Activated naive CD4-positive, alpha-beta T cell treated with anti-CD3 and anti-CD28 coated beads, Interleukin-2, amount 50 U/mL, for 24 hours (primary cell): Measurements from ENCODE around the gene ABCG1.
"Not testable (repeated sequence)": the region's sequence is repeated elsewhere in the genome, so short reads cannot be mapped to it uniquely, and the experiment has no call there.

Source experiments
- H3K27ac Mint-ChIP-seq: one replicate; pipeline ENCODE4 v1.8.0; 2021; ENCODE audit warnings: mild to moderate bottlenecking, mixed read lengths
- H3K27me3 Mint-ChIP-seq: one replicate; pipeline ENCODE4 v1.8.0; 2021; ENCODE audit warnings: mixed read lengths
- H3K36me3 Mint-ChIP-seq: one replicate; pipeline ENCODE4 v1.8.0; 2021; ENCODE audit warnings: mixed read lengths
- H3K4me1 Mint-ChIP-seq: one replicate; pipeline ENCODE4 v1.8.0; 2021; ENCODE audit warnings: mixed read lengths
- H3K4me3 Mint-ChIP-seq: one replicate; pipeline ENCODE4 v1.8.0; 2021; ENCODE audit warnings: mild to moderate bottlenecking, mixed read lengths
- H3K9me3 Mint-ChIP-seq: one replicate; pipeline ENCODE4 v1.8.0; 2021; ENCODE audit warnings: mixed read lengths

ABCG1 gene

GRCh38 chr21:42289926-42290325 is 71.0 kb downstream of the ABCG1 start:
- Mint-ChIP-seq H3K27ac (no peak overlapping the region), H3K27me3 (no peaks in the 10 kb centered on the region)

DNA sequence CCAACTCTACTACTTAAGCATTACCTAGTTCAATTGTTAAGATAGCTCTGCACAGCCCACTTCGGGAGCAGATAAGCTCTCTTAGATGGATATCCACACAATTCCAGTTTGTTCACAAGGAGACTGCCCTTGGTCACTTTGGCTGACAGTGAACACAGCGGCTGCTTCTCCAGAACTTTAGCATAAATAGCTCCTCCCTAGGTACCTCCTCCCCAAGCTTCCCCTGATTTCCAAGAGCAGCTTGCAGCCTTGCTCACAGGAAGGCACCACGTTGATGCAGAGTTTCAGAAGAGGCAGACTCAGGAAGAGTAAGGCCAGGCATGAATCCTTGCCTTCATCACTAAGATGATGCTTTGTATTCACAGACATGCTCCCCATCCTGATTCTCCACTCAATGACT is 71.6 kb downstream of the ABCG1 start:
- Mint-ChIP-seq H3K27me3 (no peaks in the 10 kb centered on the region), H3K4me1 (no peaks in the 10 kb centered on the region), H3K27ac (peak overlapping the region; percentile 4), H3K4me3 (no peak overlapping the region), H3K36me3 (peaks cover 13% of the 10 kb centered on the region), H3K9me3 (no peaks in the 10 kb centered on the region)

More at GRCh38 chr21:42289926-42290325, 71.0 kb downstream of the ABCG1 start:
- Mint-ChIP-seq H3K4me1 (no peaks in the 10 kb centered on the region), H3K9me3 (no peaks in the 10 kb centered on the region), H3K4me3 (no peak overlapping the region), H3K36me3 (peaks cover 13% of the 10 kb centered on the region)

DNA sequence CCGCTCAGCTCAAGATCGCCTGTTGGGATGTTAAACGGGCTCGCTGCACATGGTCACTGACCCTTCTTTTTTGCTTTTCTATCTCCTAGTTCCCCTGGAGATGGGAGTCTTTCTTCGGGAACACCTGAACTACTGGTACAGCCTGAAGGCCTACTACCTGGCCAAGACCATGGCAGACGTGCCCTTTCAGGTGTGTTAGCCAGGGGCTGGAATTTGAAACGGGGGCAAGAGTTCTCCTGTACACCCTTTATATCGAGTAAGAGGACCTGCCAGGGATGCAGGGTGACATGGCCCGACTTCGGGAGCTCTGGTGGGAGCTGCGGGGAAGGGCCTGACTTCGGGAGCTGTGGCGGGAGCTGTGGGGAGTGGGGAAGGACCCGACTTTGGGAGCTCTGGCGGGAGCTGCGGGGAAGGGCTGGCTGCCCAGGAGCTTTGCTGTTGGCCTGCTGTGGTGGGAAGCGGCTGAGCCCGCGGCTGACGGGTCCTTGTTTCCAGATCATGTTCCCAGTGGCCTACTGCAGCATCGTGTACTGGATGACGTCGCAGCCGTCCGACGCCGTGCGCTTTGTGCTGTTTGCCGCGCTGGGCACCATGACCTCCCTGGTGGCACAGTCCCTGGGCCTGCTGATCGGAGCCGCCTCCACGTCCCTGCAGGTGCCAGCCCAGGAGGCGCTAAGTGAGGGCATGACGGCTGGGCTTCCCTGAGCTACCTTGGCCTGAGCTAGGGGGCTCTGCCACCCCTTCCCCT is 72.2 kb downstream of the ABCG1 start:
- H3K36me3 Mint-ChIP-seq = peaks cover 13% of the 10 kb centered on the region
- no peak overlapping the region for H3K4me3 Mint-ChIP-seq
- H3K27me3 Mint-ChIP-seq = no peaks in the 10 kb centered on the region

DNA sequence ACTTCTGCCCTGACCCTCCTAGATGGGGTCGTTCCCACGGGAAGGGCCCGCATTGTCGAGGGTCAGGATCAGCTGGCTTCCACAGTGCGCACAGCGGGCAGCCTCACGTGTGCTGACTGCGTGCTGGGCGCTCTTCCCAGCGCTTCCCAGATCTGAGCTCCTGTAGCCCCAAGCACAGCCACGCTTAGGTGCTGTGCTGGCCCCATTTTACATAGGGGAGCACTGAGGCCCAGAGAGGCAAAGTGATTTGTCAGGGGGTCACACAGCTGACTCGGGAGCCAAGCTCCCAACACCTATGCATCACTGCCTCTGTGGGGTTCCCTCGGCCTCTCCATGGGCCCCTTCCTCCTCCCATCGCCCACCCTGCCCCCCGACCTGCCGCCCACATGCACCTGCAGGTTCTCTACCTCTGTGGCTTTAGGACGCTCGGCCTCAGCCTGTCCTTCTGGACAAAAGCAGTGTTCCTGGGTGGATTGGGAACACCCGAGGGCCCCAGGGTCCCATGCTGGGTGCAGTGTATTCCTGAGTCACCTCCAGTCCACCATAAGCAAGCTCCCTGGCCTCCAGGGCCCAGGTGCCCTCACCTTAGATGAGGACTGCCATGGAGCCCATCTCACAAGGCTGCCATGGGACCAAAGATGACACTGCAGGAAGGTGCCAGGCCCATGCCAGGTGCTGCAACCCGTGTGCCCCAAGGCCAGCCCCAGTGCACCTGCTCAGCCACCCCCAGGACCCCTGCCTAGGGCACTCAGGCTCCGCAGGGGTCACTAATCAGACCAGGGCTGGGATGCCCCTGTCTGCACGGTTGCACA is 73.0 kb downstream of the ABCG1 start:
- no peaks in the 10 kb centered on the region for H3K27me3 Mint-ChIP-seq
- no peaks in the 10 kb centered on the region for H3K4me1 Mint-ChIP-seq
- H3K27ac Mint-ChIP-seq = no peak overlapping the region
- no peak overlapping the region for H3K4me3 Mint-ChIP-seq
- peaks cover 10% of the 10 kb centered on the region for H3K36me3 Mint-ChIP-seq
- H3K9me3 Mint-ChIP-seq = no peaks in the 10 kb centered on the region

More for the DNA sequence above, 72.2 kb downstream of the ABCG1 start:
- Mint-ChIP-seq H3K27ac (peak overlapping the region; percentile 59), H3K4me1 (no peaks in the 10 kb centered on the region), H3K9me3 (no peaks in the 10 kb centered on the region)

DNA sequence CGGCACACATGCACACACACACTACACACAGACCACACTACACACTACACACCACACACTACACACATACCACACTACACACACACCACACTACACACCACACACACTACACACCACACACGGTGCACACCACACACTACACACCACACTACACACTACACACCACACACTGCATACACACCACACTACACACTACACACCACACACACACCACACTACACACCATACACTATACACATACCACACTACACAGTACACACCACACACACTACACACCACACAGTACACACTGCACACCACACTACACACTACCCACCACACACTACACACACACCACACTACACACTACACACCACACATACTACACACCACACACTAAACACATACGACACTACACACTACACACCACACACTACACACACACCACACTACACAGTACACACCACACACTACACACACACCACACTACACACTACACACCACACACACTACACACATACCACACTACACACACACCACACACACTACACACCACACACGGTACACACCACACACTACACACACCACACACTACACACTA is 73.7 kb downstream of the ABCG1 start:
- not testable (repeated sequence) for H3K27me3 Mint-ChIP-seq, H3K9me3 Mint-ChIP-seq
- H3K36me3 Mint-ChIP-seq = peaks cover 13% of the 10 kb centered on the region

GRCh38 chr21:42293649-42294272 is 74.8 kb downstream of the ABCG1 start:
- Mint-ChIP-seq H3K4me3 (no peak overlapping the region), H3K9me3 (no peaks in the 10 kb centered on the region), H3K36me3 (peaks cover 7% of the 10 kb centered on the region), H3K27ac (no peak overlapping the region), H3K27me3 (no peaks in the 10 kb centered on the region), H3K4me1 (no peaks in the 10 kb centered on the region)

More for the DNA sequence above, 73.7 kb downstream of the ABCG1 start:
- not testable (repeated sequence) for H3K4me3 Mint-ChIP-seq, H3K27ac Mint-ChIP-seq, H3K4me1 Mint-ChIP-seq

DNA sequence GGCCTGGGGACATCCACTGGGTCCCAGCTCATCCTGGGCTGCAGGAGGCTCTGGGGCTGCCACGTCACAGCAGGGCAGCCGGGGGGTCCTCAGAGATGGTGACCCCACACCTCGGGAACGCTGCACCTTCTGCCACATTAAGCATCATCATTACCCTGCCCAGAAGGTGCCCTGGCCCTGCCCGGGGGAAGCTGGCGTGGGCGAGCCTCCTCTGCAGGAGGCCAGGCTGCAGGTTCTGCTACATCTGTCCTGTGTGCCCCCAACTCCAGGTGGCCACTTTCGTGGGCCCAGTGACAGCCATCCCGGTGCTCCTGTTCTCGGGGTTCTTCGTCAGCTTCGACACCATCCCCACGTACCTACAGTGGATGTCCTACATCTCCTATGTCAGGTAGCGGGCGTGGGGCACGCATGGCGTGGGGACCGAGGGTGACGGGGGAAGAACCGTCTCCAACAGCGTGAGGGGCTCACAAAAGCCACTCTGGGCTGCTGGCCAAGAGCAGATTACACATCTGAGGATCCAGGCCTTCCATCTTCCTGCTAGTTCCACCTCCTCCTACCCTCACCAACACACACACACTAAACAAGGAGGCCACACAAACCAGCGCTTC is 75.4 kb downstream of the ABCG1 start:
- Mint-ChIP-seq H3K4me3 (no peak overlapping the region), H3K27me3 (no peaks in the 10 kb centered on the region), H3K4me1 (no peaks in the 10 kb centered on the region), H3K27ac (no peak overlapping the region), H3K9me3 (no peaks in the 10 kb centered on the region), H3K36me3 (peaks cover 6% of the 10 kb centered on the region)

GRCh38 chr21:42295845-42296244 is 76.9 kb downstream of the ABCG1 start:
- peaks cover 5% of the 10 kb centered on the region for H3K4me1 Mint-ChIP-seq
- no peak overlapping the region for H3K4me3 Mint-ChIP-seq
- no peaks in the 10 kb centered on the region for H3K9me3 Mint-ChIP-seq
- no peaks in the 10 kb centered on the region for H3K27me3 Mint-ChIP-seq
- peaks cover 6% of the 10 kb centered on the region for H3K36me3 Mint-ChIP-seq
- no peak overlapping the region for H3K27ac Mint-ChIP-seq

DNA sequence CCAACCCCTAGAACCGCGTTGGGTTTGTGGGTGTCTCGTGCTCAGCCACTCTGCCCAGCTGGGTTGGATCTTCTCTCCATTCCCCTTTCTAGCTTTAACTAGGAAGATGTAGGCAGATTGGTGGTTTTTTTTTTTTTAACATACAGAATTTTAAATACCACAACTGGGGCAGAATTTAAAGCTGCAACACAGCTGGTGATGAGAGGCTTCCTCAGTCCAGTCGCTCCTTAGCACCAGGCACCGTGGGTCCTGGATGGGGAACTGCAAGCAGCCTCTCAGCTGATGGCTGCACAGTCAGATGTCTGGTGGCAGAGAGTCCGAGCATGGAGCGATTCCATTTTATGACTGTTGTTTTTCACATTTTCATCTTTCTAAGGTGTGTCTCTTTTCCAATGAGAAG is 77.6 kb downstream of the ABCG1 start:
- no peaks in the 10 kb centered on the region for H3K9me3 Mint-ChIP-seq
- H3K27ac Mint-ChIP-seq = no peak overlapping the region
- no peak overlapping the region for H3K4me3 Mint-ChIP-seq
- H3K36me3 Mint-ChIP-seq = peaks cover 6% of the 10 kb centered on the region
- H3K27me3 Mint-ChIP-seq = no peaks in the 10 kb centered on the region
- peaks cover 5% of the 10 kb centered on the region for H3K4me1 Mint-ChIP-seq

DNA sequence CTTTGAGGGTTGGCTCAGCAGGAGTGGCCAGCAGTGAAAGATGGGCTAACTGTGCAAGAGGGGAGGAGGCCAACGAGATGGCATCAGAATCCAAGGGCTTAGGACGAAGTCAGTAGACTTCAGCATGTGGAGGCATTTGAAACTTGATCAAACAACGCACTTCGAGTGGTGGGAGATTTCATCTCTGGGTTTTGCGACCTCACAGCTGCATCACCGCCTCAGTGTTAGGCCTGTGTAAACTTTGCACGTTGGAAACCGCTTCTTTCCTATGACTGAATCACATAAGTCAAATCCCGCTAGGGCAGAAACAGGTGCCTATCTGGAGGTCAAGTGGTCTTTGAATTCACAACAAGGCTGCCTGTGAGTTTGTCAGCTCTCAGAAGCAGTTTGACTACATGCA is 78.4 kb downstream of the ABCG1 start:
- Mint-ChIP-seq H3K36me3 (peaks cover 6% of the 10 kb centered on the region), H3K27me3 (no peaks in the 10 kb centered on the region), H3K27ac (no peak overlapping the region), H3K9me3 (no peaks in the 10 kb centered on the region), H3K4me1 (peaks cover 5% of the 10 kb centered on the region), H3K4me3 (no peak overlapping the region)

GRCh38 chr21:42298237-42298636 is 79.3 kb downstream of the ABCG1 start:
- no peak overlapping the region for H3K4me3 Mint-ChIP-seq
- H3K27ac Mint-ChIP-seq = no peak overlapping the region
- H3K27me3 Mint-ChIP-seq = no peaks in the 10 kb centered on the region

DNA sequence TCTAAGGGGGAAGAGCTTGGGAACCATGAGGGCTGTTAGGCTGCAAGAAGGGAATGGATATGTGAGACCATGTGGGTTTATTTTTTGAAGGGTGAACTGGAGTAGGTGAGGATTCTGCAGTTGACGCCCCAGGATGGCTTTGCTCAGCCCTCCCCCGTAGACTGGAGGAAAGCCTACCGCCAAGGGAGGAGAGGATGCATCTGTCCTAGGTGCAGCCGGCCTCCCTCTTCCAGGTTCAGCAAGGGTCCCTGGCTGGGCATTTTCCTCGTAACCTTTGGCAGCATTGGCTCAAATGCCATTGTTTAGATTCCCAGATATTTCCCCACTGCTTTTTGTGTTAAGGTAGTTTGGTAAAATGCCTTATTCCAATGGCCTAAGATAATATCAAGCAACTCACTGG is 79.7 kb downstream of the ABCG1 start:
- H3K9me3 Mint-ChIP-seq = no peaks in the 10 kb centered on the region

More at GRCh38 chr21:42298237-42298636, 79.3 kb downstream of the ABCG1 start:
- no peaks in the 10 kb centered on the region for H3K9me3 Mint-ChIP-seq
- H3K36me3 Mint-ChIP-seq = peaks cover 6% of the 10 kb centered on the region
- H3K4me1 Mint-ChIP-seq = peaks cover 5% of the 10 kb centered on the region

GRCh38 chr21:42299324-42300044 is 80.5 kb downstream of the ABCG1 start:
- Mint-ChIP-seq H3K27ac (no peak overlapping the region), H3K9me3 (no peaks in the 10 kb centered on the region), H3K4me3 (no peak overlapping the region), H3K36me3 (peaks cover 6% of the 10 kb centered on the region), H3K4me1 (peaks cover 5% of the 10 kb centered on the region), H3K27me3 (no peaks in the 10 kb centered on the region)

More for the DNA sequence above, 79.7 kb downstream of the ABCG1 start:
- Mint-ChIP-seq H3K4me3 (no peak overlapping the region), H3K27me3 (no peaks in the 10 kb centered on the region), H3K27ac (no peak overlapping the region), H3K36me3 (peaks cover 6% of the 10 kb centered on the region), H3K4me1 (peaks cover 5% of the 10 kb centered on the region)

GRCh38 chr21:42300045-42300583 is 81.2 kb downstream of the ABCG1 start:
- no peak overlapping the region for H3K4me3 Mint-ChIP-seq
- peaks cover 5% of the 10 kb centered on the region for H3K4me1 Mint-ChIP-seq
- no peak overlapping the region for H3K27ac Mint-ChIP-seq
- H3K36me3 Mint-ChIP-seq = peaks cover 4% of the 10 kb centered on the region
- H3K27me3 Mint-ChIP-seq = no peaks in the 10 kb centered on the region
- H3K9me3 Mint-ChIP-seq = no peaks in the 10 kb centered on the region
